D721Med (cell line): ENCODE measurements around the gene TMCC1.

ENCODE experiments used
- DNase-seq: peaks from one replicate; pipeline ENCODE4 v3.0.0; 2011; ENCODE audit warnings: low spot score; ENCODE audit not compliant: insufficient read length
- FAIRE-seq: peaks from 2 replicates; lab custom pipeline; 2011; peaks lifted over from hg19 to GRCh38; lab: Jason Lieb, UNC
- TF ChIP-seq, protein P1 (sequence below): IDR thresholded peaks from 2 replicates; pipeline ENCODE4 v1.5.1; 2012; ENCODE audit warnings: mild to moderate bottlenecking, control low read depth; ENCODE audit not compliant: insufficient read depth; ENCODE audit errors: missing control alignments

Gene TMCC1

DNA sequence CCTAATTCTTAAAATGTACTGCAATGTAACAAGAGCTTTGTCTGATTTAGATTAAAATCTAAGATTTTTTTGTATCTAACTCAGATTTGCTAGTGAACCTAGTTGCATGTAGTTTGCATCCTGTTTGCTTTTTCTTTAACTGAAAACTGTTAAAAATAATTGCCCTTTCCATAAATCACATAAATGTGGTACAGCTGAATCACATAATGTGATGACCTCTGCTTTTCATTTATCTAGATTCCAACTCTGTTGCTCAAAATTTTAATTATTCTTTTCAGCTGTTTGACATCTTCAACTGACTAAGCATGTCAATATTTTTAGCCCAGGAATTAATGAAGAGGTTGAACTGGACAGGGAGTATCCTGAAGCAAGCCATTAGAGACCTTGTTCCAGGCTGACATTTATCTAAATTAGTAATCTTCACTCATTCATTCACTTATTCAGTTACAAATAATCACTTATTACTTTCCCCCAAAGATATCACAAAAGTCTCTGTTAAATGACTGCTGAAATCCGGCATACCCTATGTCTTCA, 185.1 kb downstream of the TMCC1 start:
- TF ChIP-seq, protein P1, sequence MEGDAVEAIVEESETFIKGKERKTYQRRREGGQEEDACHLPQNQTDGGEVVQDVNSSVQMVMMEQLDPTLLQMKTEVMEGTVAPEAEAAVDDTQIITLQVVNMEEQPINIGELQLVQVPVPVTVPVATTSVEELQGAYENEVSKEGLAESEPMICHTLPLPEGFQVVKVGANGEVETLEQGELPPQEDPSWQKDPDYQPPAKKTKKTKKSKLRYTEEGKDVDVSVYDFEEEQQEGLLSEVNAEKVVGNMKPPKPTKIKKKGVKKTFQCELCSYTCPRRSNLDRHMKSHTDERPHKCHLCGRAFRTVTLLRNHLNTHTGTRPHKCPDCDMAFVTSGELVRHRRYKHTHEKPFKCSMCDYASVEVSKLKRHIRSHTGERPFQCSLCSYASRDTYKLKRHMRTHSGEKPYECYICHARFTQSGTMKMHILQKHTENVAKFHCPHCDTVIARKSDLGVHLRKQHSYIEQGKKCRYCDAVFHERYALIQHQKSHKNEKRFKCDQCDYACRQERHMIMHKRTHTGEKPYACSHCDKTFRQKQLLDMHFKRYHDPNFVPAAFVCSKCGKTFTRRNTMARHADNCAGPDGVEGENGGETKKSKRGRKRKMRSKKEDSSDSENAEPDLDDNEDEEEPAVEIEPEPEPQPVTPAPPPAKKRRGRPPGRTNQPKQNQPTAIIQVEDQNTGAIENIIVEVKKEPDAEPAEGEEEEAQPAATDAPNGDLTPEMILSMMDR: no peak
- DNase-seq (no peak), FAIRE-seq (no peak)

DNA sequence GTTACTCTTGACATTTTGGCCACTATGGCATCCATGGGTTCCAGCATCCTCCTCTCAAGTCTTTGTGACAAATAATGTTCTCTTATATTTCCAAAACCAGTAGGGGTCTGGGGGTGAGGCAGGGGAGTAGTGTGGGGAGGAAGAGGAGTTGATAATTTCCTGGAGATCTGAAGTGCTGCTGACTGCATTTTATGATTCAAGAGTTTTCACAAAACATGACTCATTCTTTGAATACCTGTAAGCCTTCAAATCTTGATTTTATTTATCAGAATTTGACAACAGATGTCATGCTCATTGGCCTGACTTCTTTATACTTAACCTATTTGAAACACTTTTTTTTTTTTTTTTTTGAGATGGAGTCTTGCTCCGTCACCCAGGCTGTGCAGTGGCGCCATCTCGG, 188.2 kb downstream of the TMCC1 start:
- FAIRE-seq (no peak), DNase-seq (no peak)
- TF ChIP-seq, protein P1: no peak

DNA sequence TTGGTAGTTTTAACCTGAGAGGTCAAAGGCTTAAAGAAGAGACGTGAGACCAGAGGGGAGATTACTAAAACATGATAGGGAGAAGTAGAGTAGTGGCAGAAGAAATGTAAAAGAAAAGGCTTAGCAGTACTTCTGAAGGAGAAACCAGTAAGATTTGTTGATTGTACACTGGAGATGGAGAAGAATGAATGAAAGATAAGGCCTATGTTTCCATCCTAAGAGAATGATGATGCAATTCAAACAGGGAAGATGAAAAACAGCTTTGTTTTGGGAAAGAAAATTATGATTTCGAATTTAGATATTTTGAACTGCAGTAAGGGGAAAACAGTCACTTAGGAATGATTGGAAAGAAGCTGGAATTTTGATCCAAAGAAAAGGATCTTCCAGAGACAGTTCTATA, 189.6 kb downstream of the TMCC1 start:
- no peak for DNase-seq
- TF ChIP-seq, protein P1: no peak
- FAIRE-seq: no peak

DNA sequence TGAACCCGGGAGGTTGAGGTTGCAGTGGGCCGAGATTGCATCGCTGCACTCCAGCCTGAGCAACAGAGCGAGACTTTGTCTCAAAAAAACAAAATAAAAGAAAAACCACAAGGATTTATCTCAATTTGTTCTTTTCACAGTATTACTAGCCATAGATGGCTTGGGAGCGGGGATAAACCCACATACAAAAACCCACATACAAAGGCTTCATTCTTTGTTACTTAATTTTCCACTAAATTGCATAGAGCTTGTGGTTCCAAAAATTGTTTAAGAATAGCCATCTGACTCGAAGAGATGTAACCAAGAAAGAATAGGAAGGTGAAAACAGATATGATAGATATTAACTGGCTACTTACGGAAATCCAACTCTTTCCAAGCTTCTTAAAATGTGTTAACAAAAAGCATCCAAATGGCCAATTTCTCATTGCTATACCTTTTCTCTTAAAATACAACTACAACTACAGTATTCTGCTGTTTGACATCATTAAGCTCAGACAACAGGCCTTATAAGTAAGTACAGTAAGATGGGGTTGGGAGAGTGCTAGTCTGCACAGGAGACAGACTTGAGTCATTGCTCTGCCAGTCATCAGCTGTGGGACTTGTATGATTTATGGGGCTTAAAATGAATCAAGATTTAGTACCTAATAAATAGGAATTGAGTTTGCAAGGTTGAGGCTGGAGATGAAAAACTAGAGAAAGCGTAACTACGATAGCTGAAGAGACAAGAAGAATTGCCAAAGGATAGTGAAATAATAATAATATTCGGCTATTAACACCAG, 190.4 kb downstream of the TMCC1 start:
- no peak for FAIRE-seq
- TF ChIP-seq, protein P1: no peak
- no peak for DNase-seq

DNA sequence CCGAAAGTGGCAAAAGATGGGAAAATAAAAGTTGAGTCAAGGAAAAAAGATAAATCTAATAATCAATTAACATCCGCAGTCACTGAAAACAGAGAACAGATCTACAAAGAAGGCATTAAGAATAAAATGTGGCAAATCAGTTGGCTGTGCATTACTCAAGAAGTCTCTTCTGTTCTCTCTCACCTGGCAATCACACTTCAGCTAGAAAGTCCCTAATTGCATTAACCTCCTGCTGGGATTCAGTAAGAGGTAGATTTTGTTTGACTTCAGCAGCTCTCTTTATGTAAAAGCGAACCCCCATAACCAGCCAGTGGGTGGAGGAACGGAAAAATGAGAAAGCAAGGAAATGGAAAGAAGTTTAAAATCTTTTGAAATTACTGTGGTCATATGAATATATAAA, 192.3 kb downstream of the TMCC1 start:
- TF ChIP-seq, protein P1: no peak
- DNase-seq (no peak), FAIRE-seq (no peak)

DNA sequence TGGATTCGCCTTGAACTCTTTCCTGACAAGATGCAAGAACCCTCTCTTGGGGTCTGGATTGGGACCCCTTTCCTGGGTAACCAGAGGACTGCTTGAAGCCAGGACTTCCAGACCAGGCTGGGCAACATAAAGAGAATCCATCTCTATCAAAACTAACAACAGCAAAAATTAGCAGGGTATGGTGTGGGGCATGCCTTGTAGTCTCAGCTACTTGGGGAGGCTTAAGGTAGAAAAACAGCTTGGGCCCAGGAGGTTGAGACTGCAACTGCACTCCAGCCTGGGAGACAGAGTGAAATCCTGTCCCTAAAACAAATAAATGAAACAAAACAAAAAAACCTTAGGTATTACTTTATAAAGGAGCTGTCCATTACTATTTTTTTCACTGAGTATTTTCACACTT, 193.9 kb downstream of the TMCC1 start:
- TF ChIP-seq, protein P1: no peak
- no peak for DNase-seq

DNA sequence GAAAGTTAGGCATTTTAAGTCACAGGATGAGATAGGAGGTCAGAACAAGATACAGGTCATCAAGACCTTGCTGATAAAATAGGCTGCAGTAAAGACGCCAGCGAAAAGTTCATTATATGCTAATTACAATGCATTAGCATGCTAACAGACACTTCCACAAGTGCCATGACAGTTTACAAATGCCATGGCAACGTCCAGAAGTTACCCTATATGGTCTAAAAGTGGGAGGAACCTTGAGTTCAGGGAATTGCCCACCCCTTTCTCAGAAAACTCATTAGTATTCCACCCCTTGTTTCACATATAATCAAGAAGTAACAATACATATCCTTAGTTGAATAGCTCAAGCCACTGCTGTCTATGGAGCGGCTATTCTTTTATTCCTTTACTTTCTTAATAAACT, 194.3 kb downstream of the TMCC1 start:
- DNase-seq (no peak), FAIRE-seq (no peak)
- TF ChIP-seq, protein P1: no peak

More for the DNA sequence above, 193.9 kb downstream of the TMCC1 start:
- no peak for FAIRE-seq
